GM19193 (cell line): Measurements from ENCODE around the gene SLN.

Experiments used
- POLR2A ChIP-seq: IDR thresholded peaks from 4 replicates; pipeline ENCODE4 v1.6.1; 2011; ENCODE audit not compliant: insufficient read depth, insufficient read length; ENCODE audit errors: extremely low read depth

Gene SLN

GRCh38 chr11:107711861-107712755, at the start of gene SLN:
SLN (minus strand) TSS chr11:107712056.
- no peak for TF ChIP-seq POLR2A

GRCh38 chr11:107757661-107758060, 45.8 kb upstream of the SLN start:
- TF ChIP-seq POLR2A = no peak

- no peak for TF ChIP-seq POLR2A
Observed at GRCh38 chr11:107756553-107756952, 44.7 kb upstream of the SLN start.

- TF ChIP-seq POLR2A = no peak
Observed at GRCh38 chr11:107752949-107753822, 41.3 kb upstream of the SLN start.

GRCh38 chr11:107752508-107752907, 40.7 kb upstream of the SLN start:
- no peak for TF ChIP-seq POLR2A

GRCh38 chr11:107751082-107751481, 39.2 kb upstream of the SLN start:
- no peak for TF ChIP-seq POLR2A

- no peak for TF ChIP-seq POLR2A
Observed at GRCh38 chr11:107750313-107750712, 38.5 kb upstream of the SLN start.

GRCh38 chr11:107747622-107748021, 35.8 kb upstream of the SLN start:
- TF ChIP-seq POLR2A = no peak

GRCh38 chr11:107744736-107745135, 32.9 kb upstream of the SLN start:
- TF ChIP-seq POLR2A = no peak

GRCh38 chr11:107743191-107743590, 31.3 kb upstream of the SLN start:
- TF ChIP-seq POLR2A = no peak

- no peak for TF ChIP-seq POLR2A
Observed at GRCh38 chr11:107741044-107741823, 29.4 kb upstream of the SLN start.

- TF ChIP-seq POLR2A = no peak
Observed at GRCh38 chr11:107740271-107740670, 28.4 kb upstream of the SLN start.

- TF ChIP-seq POLR2A = no peak
Observed at GRCh38 chr11:107736546-107736945, 24.7 kb upstream of the SLN start.

GRCh38 chr11:107733518-107733917, 21.7 kb upstream of the SLN start:
- no peak for TF ChIP-seq POLR2A

GRCh38 chr11:107732689-107733051, 20.8 kb upstream of the SLN start:
- TF ChIP-seq POLR2A = no peak

GRCh38 chr11:107731941-107732688, 20.3 kb upstream of the SLN start:
- TF ChIP-seq POLR2A = no peak
